Fibroblast of lung (primary cell): Measurements from ENCODE around the gene KATNAL2. TPM values are rescaled to one million over a fixed set of nuclear protein-coding genes. Genes with fewer than 3 reads are reported as not detected.

ENCODE experiments used
- DNase-seq, 2 donors: peaks; one replicate each; pipeline versions ENCODE4 v3.0.0 to v3.0.0-alpha.2; 2010; ENCODE audit warnings: low read depth in 2 of 2
- H2AFZ ChIP-seq: 2 replicates; pipeline ENCODE4 v1.5.1; 2012; ENCODE audit warnings: low read length, control low read depth, inconsistent platforms
- H3K27ac ChIP-seq: 2 replicates; pipeline ENCODE4 v1.5.1; 2011; ENCODE audit warnings: low read length, control low read depth; ENCODE audit not compliant: insufficient read depth
- H3K27me3 ChIP-seq: 2 replicates; pipeline ENCODE4 v1.5.1; 2011; ENCODE audit warnings: mild to moderate bottlenecking, low read length; ENCODE audit not compliant: control insufficient read depth, insufficient read depth
- H3K36me3 ChIP-seq: 2 replicates; pipeline ENCODE4 v1.5.1; 2011; ENCODE audit warnings: low read length; ENCODE audit not compliant: control insufficient read depth, insufficient read depth
- H3K4me1 ChIP-seq: 2 replicates; pipeline ENCODE4 v1.5.1; 2011; ENCODE audit warnings: low read length; ENCODE audit not compliant: control insufficient read depth, insufficient read depth; ENCODE audit errors: extremely low read depth
- H3K4me2 ChIP-seq: 2 replicates; pipeline ENCODE4 v1.5.1; 2011; ENCODE audit warnings: low read length, control low read depth; ENCODE audit not compliant: insufficient read depth; ENCODE audit errors: extremely low read depth
- H3K4me3 ChIP-seq, 4 experiments: fragments of 200-600 bp in 1 of 4; sonication (generic) in 1 of 4; replicated peaks in 1 of 4; 2 replicates each; pipeline ENCODE4 v1.5.1; 2011 to 2016; ENCODE audit warnings: low read length in 4 of 4, low read depth in 3 of 4, mild to moderate bottlenecking in 3 of 4, control low read depth in 2 of 4, inconsistent platforms in 1 of 4, mixed read lengths in 1 of 4; ENCODE audit not compliant: insufficient read depth in 1 of 4; ENCODE audit errors: control extremely low read depth in 1 of 4
- H3K79me2 ChIP-seq: 2 replicates; pipeline ENCODE4 v1.5.1; 2012; ENCODE audit warnings: mild to moderate bottlenecking, low read length, inconsistent platforms; ENCODE audit not compliant: control insufficient read depth, insufficient read depth
- H3K9ac ChIP-seq: 2 replicates; pipeline ENCODE4 v1.5.1; 2011; ENCODE audit warnings: mild to moderate bottlenecking, low read length, control low read depth; ENCODE audit not compliant: insufficient read depth
- H3K9me3 ChIP-seq: 2 replicates; pipeline ENCODE4 v1.5.1; 2012; ENCODE audit warnings: low read depth, low read length; ENCODE audit not compliant: control insufficient read depth, insufficient read depth
- H4K20me1 ChIP-seq: 2 replicates; pipeline ENCODE4 v1.5.1; 2011; ENCODE audit warnings: low read length; ENCODE audit not compliant: control insufficient read depth, insufficient read depth; ENCODE audit errors: extremely low read depth
- EZH2 ChIP-seq: IDR thresholded peaks from 2 replicates; pipeline ENCODE4 v1.5.1; 2012; ENCODE audit warnings: low read length, control low read depth, mild to moderate bottlenecking; ENCODE audit errors: missing control alignments
- polyA plus RNA-seq, 2 donors: library from polyadenylated mRNA; depleted of rRNA in 1 of 2; stranded (reverse) in 1 of 2; unstranded in 1 of 2; fragments of >200 nt; gene quantifications; 2 replicates each; pipeline ENCODE4 v1.2.1, GENCODE V29; 2011 to 2012; ENCODE audit warnings: missing spikeins in 1 of 2
- total RNA-seq: library from RNA; depleted of rRNA; stranded (reverse); fragments of >200 nt; gene quantifications from 2 replicates; pipeline ENCODE4 v1.2.1, GENCODE V29; 2014
- TF ChIP-seq, protein P1 (sequence below), 2 donors: IDR thresholded peaks in 1 of 2; conservative IDR thresholded peaks in 1 of 2; 1 replicate in 1 of 2; 2 replicates in 1 of 2; pipeline ENCODE4 v1.5.1; 2011 to 2012; ENCODE audit warnings: low read length in 2 of 2, control low read depth in 1 of 2, inconsistent platforms in 1 of 2, low read depth in 1 of 2, mild to moderate bottlenecking in 1 of 2

Gene KATNAL2
- total and polyA plus RNA-seq, 2 donors (not counting 1 experiment from before 2014, with no cell fraction given) = 1.8 to 3.8 TPM

DNA sequence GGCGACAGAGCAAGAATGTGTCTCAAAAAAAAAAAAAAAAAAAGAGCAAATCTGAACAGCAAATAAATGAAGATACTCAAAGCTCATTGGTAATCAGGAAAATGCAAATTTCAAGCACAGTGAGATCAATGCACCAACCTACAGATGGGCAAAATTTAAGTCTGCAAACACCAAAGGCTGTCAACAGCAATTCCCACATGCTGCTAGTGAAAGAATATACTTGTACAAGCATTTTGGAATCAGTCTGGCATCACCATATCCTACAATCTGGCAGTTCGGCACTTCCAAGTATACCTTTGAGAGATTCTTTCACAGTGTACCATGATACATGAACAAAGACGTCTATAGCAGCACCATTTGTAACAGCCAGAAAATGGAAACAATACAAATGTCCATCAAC lies 228.8 kb downstream of the KATNAL2 start:
- no peak overlapping the region for H3K9ac ChIP-seq
- no peaks in the 10 kb centered on the region for H4K20me1 ChIP-seq
- no peak overlapping the region for H3K4me2 ChIP-seq
- peaks cover 4% of the 10 kb centered on the region for H3K4me1 ChIP-seq
- no peak overlapping the region for H2AFZ ChIP-seq
- no peak for TF ChIP-seq EZH2
- TF ChIP-seq, protein P1, sequence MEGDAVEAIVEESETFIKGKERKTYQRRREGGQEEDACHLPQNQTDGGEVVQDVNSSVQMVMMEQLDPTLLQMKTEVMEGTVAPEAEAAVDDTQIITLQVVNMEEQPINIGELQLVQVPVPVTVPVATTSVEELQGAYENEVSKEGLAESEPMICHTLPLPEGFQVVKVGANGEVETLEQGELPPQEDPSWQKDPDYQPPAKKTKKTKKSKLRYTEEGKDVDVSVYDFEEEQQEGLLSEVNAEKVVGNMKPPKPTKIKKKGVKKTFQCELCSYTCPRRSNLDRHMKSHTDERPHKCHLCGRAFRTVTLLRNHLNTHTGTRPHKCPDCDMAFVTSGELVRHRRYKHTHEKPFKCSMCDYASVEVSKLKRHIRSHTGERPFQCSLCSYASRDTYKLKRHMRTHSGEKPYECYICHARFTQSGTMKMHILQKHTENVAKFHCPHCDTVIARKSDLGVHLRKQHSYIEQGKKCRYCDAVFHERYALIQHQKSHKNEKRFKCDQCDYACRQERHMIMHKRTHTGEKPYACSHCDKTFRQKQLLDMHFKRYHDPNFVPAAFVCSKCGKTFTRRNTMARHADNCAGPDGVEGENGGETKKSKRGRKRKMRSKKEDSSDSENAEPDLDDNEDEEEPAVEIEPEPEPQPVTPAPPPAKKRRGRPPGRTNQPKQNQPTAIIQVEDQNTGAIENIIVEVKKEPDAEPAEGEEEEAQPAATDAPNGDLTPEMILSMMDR (conservative IDR thresholded peaks at IDR 0.05 in 1 of 2, IDR thresholded peaks at IDR 0.05 in 1 of 2; ENCODE audit: low read depth in 1 of 2, low read length in 2 of 2) = no peak
- no peaks in the 10 kb centered on the region for H3K27me3 ChIP-seq
- DNase-seq = no peak
- H3K36me3 ChIP-seq = no peaks in the 10 kb centered on the region
- H3K27ac ChIP-seq = no peak overlapping the region
- no peaks in the 10 kb centered on the region for H3K9me3 ChIP-seq
- no peak overlapping the region for H3K4me3 ChIP-seq
- H3K79me2 ChIP-seq = peaks cover 52% of the 10 kb centered on the region

GRCh38 chr18:47149457-47150028 lies 232.1 kb downstream of the KATNAL2 start:
- DNase-seq = peak in 1 of 2 donors; percentile 6
- H3K27ac ChIP-seq = peak overlapping the region; percentile 88
- H3K79me2 ChIP-seq = peaks cover 39% of the 10 kb centered on the region
- H3K9me3 ChIP-seq = no peaks in the 10 kb centered on the region
- H3K9ac ChIP-seq = peak overlapping the region; percentile 74
- no peaks in the 10 kb centered on the region for H3K36me3 ChIP-seq
- H2AFZ ChIP-seq = peak overlapping the region; percentile 91
- H4K20me1 ChIP-seq = no peaks in the 10 kb centered on the region
- no peaks in the 10 kb centered on the region for H3K27me3 ChIP-seq
- H3K4me2 ChIP-seq = peak overlapping the region; percentile 65
- peak overlapping the region; percentile 69 to 95 (median 84) for H3K4me3 ChIP-seq
- peaks cover 4% of the 10 kb centered on the region for H3K4me1 ChIP-seq
- TF ChIP-seq, protein P1 (conservative IDR thresholded peaks at IDR 0.05 in 1 of 2, IDR thresholded peaks at IDR 0.05 in 1 of 2; ENCODE audit: low read depth in 1 of 2, low read length in 2 of 2) = no peak
- TF ChIP-seq EZH2 = no peak

DNA sequence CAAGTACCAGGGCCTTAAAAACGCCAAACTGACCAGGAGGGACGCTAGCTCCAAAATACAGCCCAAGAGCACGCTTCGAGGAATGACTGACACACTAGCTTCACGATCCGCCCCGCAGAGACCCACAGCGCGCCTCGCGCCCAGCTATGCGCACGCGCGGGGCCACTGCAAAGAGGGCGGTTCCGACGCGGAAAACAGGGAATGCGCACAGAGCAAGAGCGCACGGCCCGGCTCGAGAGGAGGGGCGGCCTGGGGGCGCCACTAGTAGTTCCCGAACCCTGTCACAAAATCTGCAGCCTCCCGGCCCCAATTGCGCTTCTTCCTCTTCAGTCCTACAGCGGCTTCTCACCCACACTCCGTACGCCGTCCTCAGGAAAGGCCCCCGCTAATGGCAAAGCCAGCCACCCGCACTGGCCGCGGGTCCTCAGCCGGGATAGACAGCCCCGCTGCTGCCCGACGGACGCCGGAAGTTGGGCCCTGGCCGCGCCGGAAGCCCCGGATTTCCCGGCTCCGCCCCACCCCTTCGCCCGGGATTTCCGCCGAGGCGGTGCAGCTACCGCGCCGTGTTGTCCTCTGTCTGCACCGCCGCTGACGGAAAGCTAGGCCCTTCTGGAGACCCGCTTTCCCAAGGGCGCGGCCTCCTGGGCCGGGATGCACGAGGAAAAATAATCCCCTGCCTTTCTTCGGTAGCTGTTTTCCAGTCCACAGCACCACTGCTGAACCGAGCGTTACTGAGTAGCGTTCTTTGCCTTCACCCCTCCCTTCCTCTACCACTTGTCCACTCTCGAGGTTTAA lies 232.8 kb downstream of the KATNAL2 start, which contains the start of gene HDHD2:
TSS of gene HDHD2 (minus strand) at position 472 of the 795 bp plus-strand sequence. CDS start 14,061 bp downstream, outside the sequence.
- Histone ChIP-seq H3K27me3 (no peaks in the 10 kb centered on the region), H3K79me2 (peaks cover 33% of the 10 kb centered on the region), H3K9me3 (no peaks in the 10 kb centered on the region), H3K36me3 (no peaks in the 10 kb centered on the region), H4K20me1 (no peaks in the 10 kb centered on the region), H3K9ac (peak within 1 kb of the TSS; percentile 74), H3K4me3 (peak within 1 kb of the TSS; percentile 69 to 95 (median 84)), H2AFZ (peak within 1 kb of the TSS; percentile 97), H3K4me1 (peaks cover 4% of the 10 kb centered on the region), H3K4me2 (peak within 1 kb of the TSS; percentile 65), H3K27ac (peak within 1 kb of the TSS; percentile 88)
- peak; percentile 78 to 82 for DNase-seq
- TF ChIP-seq, protein P1 (conservative IDR thresholded peaks at IDR 0.05 in 1 of 2, IDR thresholded peaks at IDR 0.05 in 1 of 2; ENCODE audit: low read depth in 1 of 2, low read length in 2 of 2) = no peak
- TF ChIP-seq EZH2 = no peak
